GM12878 (cell line): ENCODE measurements around the gene CD177. TPM values are rescaled to one million over a fixed set of nuclear protein-coding genes. Genes with fewer than 3 reads are reported as not detected.

Experiments used
- ATAC-seq: fragments of 200-7000 bp; cut with Tn5 transposase; 3 replicates; pipeline ENCODE4 v1.9.1; 2020; ENCODE audit warnings: mild to moderate bottlenecking, moderate library complexity
- BruUV-seq: library from RNA; stranded (reverse); fragments of 400-500 nt; replicated peaks from 2 replicates; lab custom pipeline; 2021; lab: Mats Ljungman, UMichigan
- CTCF ChIA-PET: fragments of 300-600 bp; sonication (Branson Sonifier 250); formaldehyde crosslinking; extraction: SDS; loops from one replicate; lab custom pipeline; 2021; ENCODE audit warnings: inconsistent platforms; lab: Yijun Ruan, JAX
- POLR2A ChIA-PET: fragments of 350-600 bp; formaldehyde crosslinking; extraction: SDS; loops from one replicate; lab custom pipeline; 2021; ENCODE audit warnings: inconsistent platforms; lab: Charles Lee
- RAD21 ChIA-PET: fragments of 300-600 bp; sonication (Branson Sonifier 250); formaldehyde crosslinking; loops from one replicate; lab custom pipeline; 2023; ENCODE audit warnings: antibody characterized with exemption; ENCODE audit not compliant: unreplicated experiment; lab: Charles Lee
- SMC1A ChIA-PET: fragments of 300-600 bp; sonication (Branson Sonifier 250); formaldehyde crosslinking; loops from one replicate; lab custom pipeline; 2023; ENCODE audit not compliant: unreplicated experiment, uncharacterized antibody; lab: Charles Lee
- DNase-seq: peaks from one replicate; pipeline ENCODE4 v3.0.0-alpha.2; 2011; ENCODE audit warnings: low read depth, low spot score
- FAIRE-seq: peaks from 3 replicates; lab custom pipeline; 2011; peaks lifted over from hg19 to GRCh38; lab: Jason Lieb, UNC
- H2AFZ ChIP-seq: 2 replicates; pipeline ENCODE4 v1.6.0; 2011; ENCODE audit warnings: low read depth, low read length, control low read depth; ENCODE audit not compliant: control insufficient read depth
- H3K27ac ChIP-seq: 2 replicates; pipeline ENCODE4 v1.5.1; 2011; ENCODE audit warnings: control low read depth; ENCODE audit not compliant: control insufficient read depth, insufficient read depth
- H3K27me3 ChIP-seq, 2 experiments: replicated peaks in 1 of 2; 2 replicates each; pipeline versions ENCODE4 v1.6.0 to v1.6.1; 2011; ENCODE audit warnings: low read length in 1 of 2; ENCODE audit not compliant: control insufficient read depth in 2 of 2, insufficient read depth in 2 of 2
- H3K36me3 ChIP-seq, 2 experiments: 2 replicates each; pipeline ENCODE4 v1.5.1; 2011; ENCODE audit warnings: low read length in 1 of 2; ENCODE audit not compliant: control insufficient read depth in 2 of 2, insufficient read depth in 2 of 2
- H3K4me1 ChIP-seq: 2 replicates; pipeline ENCODE4 v1.6.1; 2011; ENCODE audit warnings: mild to moderate bottlenecking, low read length, moderate library complexity, mixed read lengths; ENCODE audit not compliant: control insufficient read depth, insufficient read depth
- H3K4me2 ChIP-seq: 2 replicates; pipeline ENCODE4 v1.6.0; 2011; ENCODE audit warnings: control low read depth; ENCODE audit not compliant: control insufficient read depth, insufficient read depth
- H3K4me3 ChIP-seq: fragments of 200-600 bp; sonication (generic); 2 replicates; pipeline ENCODE4 v1.5.1; 2016
- H3K79me2 ChIP-seq: 2 replicates; pipeline ENCODE4 v1.6.0; 2011; ENCODE audit warnings: low read length; ENCODE audit not compliant: control insufficient read depth, insufficient read depth
- H3K9ac ChIP-seq: 2 replicates; pipeline ENCODE4 v1.8.0; 2011; ENCODE audit warnings: low read length, control low read depth, mixed read lengths; ENCODE audit not compliant: control insufficient read depth, insufficient read depth
- H3K9me3 ChIP-seq: replicated peaks from 3 replicates; pipeline ENCODE4 v1.5.1; 2011; ENCODE audit warnings: mild to moderate bottlenecking, low read length; ENCODE audit not compliant: control insufficient read depth, insufficient read depth
- H4K20me1 ChIP-seq: 2 replicates; pipeline ENCODE4 v1.6.0; 2011; ENCODE audit not compliant: control insufficient read depth, insufficient read depth
- ESRRA ChIP-seq: IDR thresholded peaks from 2 replicates; pipeline ENCODE4 v1.6.1; 2012; ENCODE audit warnings: mild to moderate bottlenecking, low read length, improper control_type of control experiment
- HCFC1 ChIP-seq: fragments of 150-350 bp; IDR thresholded peaks from 2 replicates; pipeline ENCODE4 v1.6.1; 2014; ENCODE audit warnings: low read length
- MTA3 ChIP-seq: IDR thresholded peaks from 2 replicates; pipeline ENCODE4 v1.6.1; 2012; ENCODE audit warnings: low read length, inconsistent platforms, borderline replicate concordance
- SMARCA5 ChIP-seq: fragments of 450-650 bp; IDR thresholded peaks from 2 replicates; pipeline ENCODE4 v1.6.1; 2017; ENCODE audit warnings: mild to moderate bottlenecking
- TARDBP ChIP-seq: IDR thresholded peaks from 2 replicates; pipeline ENCODE4 v1.6.1; 2016; ENCODE audit warnings: borderline replicate concordance
- TCF3 ChIP-seq: IDR thresholded peaks from 2 replicates; pipeline ENCODE4 v1.6.1; 2012; ENCODE audit warnings: low read depth, mild to moderate bottlenecking, low read length, borderline replicate concordance; ENCODE audit not compliant: insufficient read depth
- ZZZ3 ChIP-seq: IDR thresholded peaks from 2 replicates; pipeline ENCODE4 v1.6.1; 2011; ENCODE audit warnings: low read depth; ENCODE audit not compliant: control insufficient read depth, insufficient read length
- WGBS: methylation state at CpG from one replicate; pipeline ENCODE4 v1.1.6; 2016; ENCODE audit warnings: low lambda C conversion rate; ENCODE audit not compliant: insufficient replicate concordance, insufficient coverage; ENCODE audit errors: missing lambda C conversion rate; 5-methylcytosine and 5-hydroxymethylcytosine counted together
- in situ Hi-C: fragments of 300-500 bp; cut with MboI; formaldehyde crosslinking; loops from 9 replicates; pipeline ENCODE4 v1.14.3; 2018; ENCODE audit warnings: mixed read lengths
- intact Hi-C: fragments of 100-400 bp; cut with micrococcal nuclease; formaldehyde crosslinking; loops from one replicate; pipeline ENCODE4 v1.14.2; 2022; ENCODE audit not compliant: unreplicated experiment
- polyA plus RNA-seq, 11 experiments: library from polyadenylated mRNA; depleted of rRNA in 4 of 11; unstranded in 6 of 11; stranded (reverse) in 5 of 11; fragments of >200 nt; fragmentation: Nextera tagmentation in 4 of 11; fragmentation: Illumina TruSeq in 1 of 11; extraction: Ambion mirVana in 4 of 11; extraction: Trizol in 1 of 11; gene quantifications; 1 replicate in 1 of 11; 2 replicates in 10 of 11; pipeline versions ENCODE4 v1.2.1 to v1.2.3, GENCODE V29; 2011 to 2016; ENCODE audit warnings: inconsistent platforms in 2 of 11, missing spikeins in 2 of 11, low read depth in 1 of 11
- total RNA-seq, 4 experiments: library from RNA; depleted of rRNA in 3 of 4; stranded (reverse); fragments of >200 nt in 3 of 4; fragmentation: Illumina TruSeq in 1 of 4; extraction: Trizol in 1 of 4; gene quantifications; 2 replicates each; pipeline versions ENCODE4 v1.2.1 to v1.2.3, GENCODE V29; 2013 to 2021
- TF ChIP-seq, protein P1 (sequence below): IDR thresholded peaks from 2 replicates; pipeline ENCODE4 v1.6.1; 2012; ENCODE audit warnings: improper control_type of control experiment, low read depth, low read length; ENCODE audit not compliant: insufficient replicate concordance
- TF ChIP-seq, protein P2 (sequence below), 3 experiments: IDR thresholded peaks in 2 of 3; conservative IDR thresholded peaks in 1 of 3; 2 replicates each; pipeline ENCODE4 v1.5.1; 2011; ENCODE audit warnings: low read depth in 3 of 3, low read length in 3 of 3, mild to moderate bottlenecking in 3 of 3, control low read depth in 2 of 3, moderate library complexity in 2 of 3, inconsistent platforms in 1 of 3, mixed read lengths in 1 of 3; ENCODE audit not compliant: control insufficient read depth in 2 of 3, insufficient read depth in 1 of 3; ENCODE audit errors: extremely low read depth in 1 of 3
- TF ChIP-seq, protein P3 (sequence below): IDR thresholded peaks from 2 replicates; pipeline ENCODE4 v1.6.1; 2011; ENCODE audit warnings: borderline replicate concordance, low read depth, mild to moderate bottlenecking, moderate library complexity, mixed read lengths, low read length; ENCODE audit not compliant: insufficient read depth; ENCODE audit errors: extremely low read length
- TF ChIP-seq, protein P4 (sequence below): fragments of 450-650 bp; IDR thresholded peaks from 2 replicates; pipeline ENCODE4 v1.6.1; 2018; ENCODE audit warnings: borderline replicate concordance, mild to moderate bottlenecking; ENCODE audit not compliant: partially characterized antibody
- TF ChIP-seq, protein P5 (sequence below): fragments of 450-650 bp; IDR thresholded peaks from 2 replicates; pipeline ENCODE4 v1.6.1; 2016; ENCODE audit warnings: mild to moderate bottlenecking

CD177 gene
- total and polyA plus RNA-seq, 10 of the 15 experiments (the other 5 are each of a cell fraction or from before 2014, with no cell fraction given) = not detected

DNA sequence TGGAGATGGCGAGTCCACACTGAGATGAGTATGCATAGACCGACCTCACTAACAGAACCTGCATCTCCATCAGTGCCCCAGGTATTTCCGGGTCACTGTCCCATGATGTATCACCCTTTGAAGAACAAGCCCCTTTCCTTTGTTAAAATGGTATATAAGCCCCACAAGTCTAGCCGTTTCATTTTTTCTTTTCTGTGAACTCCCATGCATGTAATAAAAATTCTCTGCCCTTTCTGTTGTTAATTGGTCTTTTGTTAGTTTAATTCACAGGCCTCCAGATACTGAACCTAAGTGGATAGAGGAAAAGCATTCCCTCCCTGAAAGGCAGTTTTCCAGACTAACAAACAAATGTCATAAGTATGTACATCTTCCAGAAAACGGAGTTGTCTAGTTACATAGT is 15.0 kb upstream of the CD177 start:
- RAD21 ChIA-PET = no interaction called here
- FAIRE-seq = no peak
- CTCF ChIA-PET = no interaction called here
- TF ChIP-seq, protein P1, sequence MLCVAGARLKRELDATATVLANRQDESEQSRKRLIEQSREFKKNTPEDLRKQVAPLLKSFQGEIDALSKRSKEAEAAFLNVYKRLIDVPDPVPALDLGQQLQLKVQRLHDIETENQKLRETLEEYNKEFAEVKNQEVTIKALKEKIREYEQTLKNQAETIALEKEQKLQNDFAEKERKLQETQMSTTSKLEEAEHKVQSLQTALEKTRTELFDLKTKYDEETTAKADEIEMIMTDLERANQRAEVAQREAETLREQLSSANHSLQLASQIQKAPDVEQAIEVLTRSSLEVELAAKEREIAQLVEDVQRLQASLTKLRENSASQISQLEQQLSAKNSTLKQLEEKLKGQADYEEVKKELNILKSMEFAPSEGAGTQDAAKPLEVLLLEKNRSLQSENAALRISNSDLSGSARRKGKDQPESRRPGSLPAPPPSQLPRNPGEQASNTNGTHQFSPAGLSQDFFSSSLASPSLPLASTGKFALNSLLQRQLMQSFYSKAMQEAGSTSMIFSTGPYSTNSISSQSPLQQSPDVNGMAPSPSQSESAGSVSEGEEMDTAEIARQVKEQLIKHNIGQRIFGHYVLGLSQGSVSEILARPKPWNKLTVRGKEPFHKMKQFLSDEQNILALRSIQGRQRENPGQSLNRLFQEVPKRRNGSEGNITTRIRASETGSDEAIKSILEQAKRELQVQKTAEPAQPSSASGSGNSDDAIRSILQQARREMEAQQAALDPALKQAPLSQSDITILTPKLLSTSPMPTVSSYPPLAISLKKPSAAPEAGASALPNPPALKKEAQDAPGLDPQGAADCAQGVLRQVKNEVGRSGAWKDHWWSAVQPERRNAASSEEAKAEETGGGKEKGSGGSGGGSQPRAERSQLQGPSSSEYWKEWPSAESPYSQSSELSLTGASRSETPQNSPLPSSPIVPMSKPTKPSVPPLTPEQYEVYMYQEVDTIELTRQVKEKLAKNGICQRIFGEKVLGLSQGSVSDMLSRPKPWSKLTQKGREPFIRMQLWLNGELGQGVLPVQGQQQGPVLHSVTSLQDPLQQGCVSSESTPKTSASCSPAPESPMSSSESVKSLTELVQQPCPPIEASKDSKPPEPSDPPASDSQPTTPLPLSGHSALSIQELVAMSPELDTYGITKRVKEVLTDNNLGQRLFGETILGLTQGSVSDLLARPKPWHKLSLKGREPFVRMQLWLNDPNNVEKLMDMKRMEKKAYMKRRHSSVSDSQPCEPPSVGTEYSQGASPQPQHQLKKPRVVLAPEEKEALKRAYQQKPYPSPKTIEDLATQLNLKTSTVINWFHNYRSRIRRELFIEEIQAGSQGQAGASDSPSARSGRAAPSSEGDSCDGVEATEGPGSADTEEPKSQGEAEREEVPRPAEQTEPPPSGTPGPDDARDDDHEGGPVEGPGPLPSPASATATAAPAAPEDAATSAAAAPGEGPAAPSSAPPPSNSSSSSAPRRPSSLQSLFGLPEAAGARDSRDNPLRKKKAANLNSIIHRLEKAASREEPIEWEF = no peak
- TF ChIP-seq MTA3 = no peak
- no peak for TF ChIP-seq SMARCA5
- TF ChIP-seq, protein P2, sequence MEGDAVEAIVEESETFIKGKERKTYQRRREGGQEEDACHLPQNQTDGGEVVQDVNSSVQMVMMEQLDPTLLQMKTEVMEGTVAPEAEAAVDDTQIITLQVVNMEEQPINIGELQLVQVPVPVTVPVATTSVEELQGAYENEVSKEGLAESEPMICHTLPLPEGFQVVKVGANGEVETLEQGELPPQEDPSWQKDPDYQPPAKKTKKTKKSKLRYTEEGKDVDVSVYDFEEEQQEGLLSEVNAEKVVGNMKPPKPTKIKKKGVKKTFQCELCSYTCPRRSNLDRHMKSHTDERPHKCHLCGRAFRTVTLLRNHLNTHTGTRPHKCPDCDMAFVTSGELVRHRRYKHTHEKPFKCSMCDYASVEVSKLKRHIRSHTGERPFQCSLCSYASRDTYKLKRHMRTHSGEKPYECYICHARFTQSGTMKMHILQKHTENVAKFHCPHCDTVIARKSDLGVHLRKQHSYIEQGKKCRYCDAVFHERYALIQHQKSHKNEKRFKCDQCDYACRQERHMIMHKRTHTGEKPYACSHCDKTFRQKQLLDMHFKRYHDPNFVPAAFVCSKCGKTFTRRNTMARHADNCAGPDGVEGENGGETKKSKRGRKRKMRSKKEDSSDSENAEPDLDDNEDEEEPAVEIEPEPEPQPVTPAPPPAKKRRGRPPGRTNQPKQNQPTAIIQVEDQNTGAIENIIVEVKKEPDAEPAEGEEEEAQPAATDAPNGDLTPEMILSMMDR (IDR thresholded peaks at IDR 0.05 in 2 of 3, conservative IDR thresholded peaks at IDR 0.05 in 1 of 3; ENCODE audit: control insufficient read depth in 2 of 3, extremely low read depth in 1 of 3, insufficient read depth in 1 of 3, low read depth in 3 of 3, low read length in 3 of 3) = no peak
- TF ChIP-seq, protein P3, sequence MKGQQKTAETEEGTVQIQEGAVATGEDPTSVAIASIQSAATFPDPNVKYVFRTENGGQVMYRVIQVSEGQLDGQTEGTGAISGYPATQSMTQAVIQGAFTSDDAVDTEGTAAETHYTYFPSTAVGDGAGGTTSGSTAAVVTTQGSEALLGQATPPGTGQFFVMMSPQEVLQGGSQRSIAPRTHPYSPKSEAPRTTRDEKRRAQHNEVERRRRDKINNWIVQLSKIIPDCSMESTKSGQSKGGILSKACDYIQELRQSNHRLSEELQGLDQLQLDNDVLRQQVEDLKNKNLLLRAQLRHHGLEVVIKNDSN = no peak
- no peak for TF ChIP-seq TCF3
- TF ChIP-seq ESRRA = no peak
- TF ChIP-seq, protein P4, sequence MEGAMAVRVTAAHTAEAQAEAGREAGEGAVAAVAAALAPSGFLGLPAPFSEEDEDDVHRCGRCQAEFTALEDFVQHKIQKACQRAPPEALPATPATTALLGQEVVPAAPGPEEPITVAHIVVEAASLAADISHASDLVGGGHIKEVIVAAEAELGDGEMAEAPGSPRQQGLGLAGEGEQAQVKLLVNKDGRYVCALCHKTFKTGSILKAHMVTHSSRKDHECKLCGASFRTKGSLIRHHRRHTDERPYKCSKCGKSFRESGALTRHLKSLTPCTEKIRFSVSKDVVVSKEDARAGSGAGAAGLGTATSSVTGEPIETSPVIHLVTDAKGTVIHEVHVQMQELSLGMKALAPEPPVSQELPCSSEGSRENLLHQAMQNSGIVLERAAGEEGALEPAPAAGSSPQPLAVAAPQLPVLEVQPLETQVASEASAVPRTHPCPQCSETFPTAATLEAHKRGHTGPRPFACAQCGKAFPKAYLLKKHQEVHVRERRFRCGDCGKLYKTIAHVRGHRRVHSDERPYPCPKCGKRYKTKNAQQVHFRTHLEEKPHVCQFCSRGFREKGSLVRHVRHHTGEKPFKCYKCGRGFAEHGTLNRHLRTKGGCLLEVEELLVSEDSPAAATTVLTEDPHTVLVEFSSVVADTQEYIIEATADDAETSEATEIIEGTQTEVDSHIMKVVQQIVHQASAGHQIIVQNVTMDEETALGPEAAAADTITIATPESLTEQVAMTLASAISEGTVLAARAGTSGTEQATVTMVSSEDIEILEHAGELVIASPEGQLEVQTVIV = no peak
- no peak for TF ChIP-seq HCFC1
- no peak for TF ChIP-seq ZZZ3
- TF ChIP-seq, protein P5, sequence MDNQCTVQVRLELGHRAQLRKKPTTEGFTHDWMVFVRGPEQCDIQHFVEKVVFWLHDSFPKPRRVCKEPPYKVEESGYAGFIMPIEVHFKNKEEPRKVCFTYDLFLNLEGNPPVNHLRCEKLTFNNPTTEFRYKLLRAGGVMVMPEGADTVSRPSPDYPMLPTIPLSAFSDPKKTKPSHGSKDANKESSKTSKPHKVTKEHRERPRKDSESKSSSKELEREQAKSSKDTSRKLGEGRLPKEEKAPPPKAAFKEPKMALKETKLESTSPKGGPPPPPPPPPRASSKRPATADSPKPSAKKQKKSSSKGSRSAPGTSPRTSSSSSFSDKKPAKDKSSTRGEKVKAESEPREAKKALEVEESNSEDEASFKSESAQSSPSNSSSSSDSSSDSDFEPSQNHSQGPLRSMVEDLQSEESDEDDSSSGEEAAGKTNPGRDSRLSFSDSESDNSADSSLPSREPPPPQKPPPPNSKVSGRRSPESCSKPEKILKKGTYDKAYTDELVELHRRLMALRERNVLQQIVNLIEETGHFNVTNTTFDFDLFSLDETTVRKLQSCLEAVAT = no peak
- TF ChIP-seq TARDBP = no peak

More for the DNA sequence above, 15.0 kb upstream of the CD177 start:
- intact Hi-C loops = no loop called here
- in situ Hi-C loops = no loop called here
- H3K36me3 ChIP-seq = no peaks in the 10 kb centered on the region
- H3K4me1 ChIP-seq = no peaks in the 10 kb centered on the region
- SMC1A ChIA-PET = no interaction called here
- no peaks in the 10 kb centered on the region for H3K9me3 ChIP-seq
- H3K27me3 ChIP-seq = no peaks in the 10 kb centered on the region
- H2AFZ ChIP-seq = no peak overlapping the region
- ATAC-seq (no peak), DNase-seq (no peak)
- no peaks in the 10 kb centered on the region for H4K20me1 ChIP-seq
- H3K27ac ChIP-seq = no peak overlapping the region
- H3K4me3 ChIP-seq = no peak overlapping the region
- no peak overlapping the region for H3K4me2 ChIP-seq
- H3K79me2 ChIP-seq = no peaks in the 10 kb centered on the region
- whole genome bisulfite sequencing = 6% methylated on average over 5 of the region's 5 CpGs
- H3K9ac ChIP-seq = no peak overlapping the region
- POLR2A ChIA-PET = no interaction called here
- no TSS peak for BruUV-seq
